ENCODE data around the gene IFT88. TPM values are rescaled to one million over a fixed set of nuclear protein-coding genes. Genes with fewer than 3 reads are reported as not detected.

IFT88 gene
- total and polyA plus RNA-seq, 9 of the 15 experiments (the other 6 are each of a cell fraction or from before 2014, with no cell fraction given), result 8.3 to 13.5 (median 10.0) TPM

- no peak for TF ChIP-seq DEAF1 (CRISPR knock-in tag; IDR thresholded peaks at IDR 0.05)
- TF ChIP-seq RFX1 (IDR thresholded peaks at IDR 0.05), result peak; percentile 82
- no peak for TF ChIP-seq ZNF280A (IDR thresholded peaks at IDR 0.05; ENCODE audit: low read depth, partially characterized antibody)
- no peak for TF ChIP-seq SOX6 (IDR thresholded peaks at IDR 0.05)
- peak; percentile 63; the same call in 1 of the 2 replicates for TF ChIP-seq HNRNPL (IDR thresholded peaks at IDR 0.05; ENCODE audit: low read depth, low read length)
- TF ChIP-seq GABPA (tag; conservative IDR thresholded peaks at IDR 0.05; ENCODE audit: low read depth), result peak; percentile 92
- no peak for TF ChIP-seq HNRNPK (IDR thresholded peaks at IDR 0.05; ENCODE audit: low read depth, low read length, poor library complexity, severe bottlenecking)
- TF ChIP-seq TAF1 (IDR thresholded peaks at IDR 0.05; ENCODE audit: control insufficient read depth, extremely low read depth, insufficient read depth, low read length, severe bottlenecking), result peak; percentile 39
- peak; percentile 87; the same call in 1 of the 2 replicates for TF ChIP-seq NKRF (IDR thresholded peaks at IDR 0.05; ENCODE audit: borderline replicate concordance)
- peak; percentile 69 for TF ChIP-seq PCBP1 (IDR thresholded peaks at IDR 0.05; ENCODE audit: low read depth, low read length, poor library complexity, severe bottlenecking)
- no peak for TF ChIP-seq THRA (IDR thresholded peaks at IDR 0.05)
- TF ChIP-seq RUNX1 (IDR thresholded peaks at IDR 0.05; ENCODE audit: low read depth), result no peak
- TF ChIP-seq XRCC5 (IDR thresholded peaks at IDR 0.05; ENCODE audit: low read depth, low read length), result no peak
- TF ChIP-seq ZFX (CRISPR knock-in tag; IDR thresholded peaks at IDR 0.05), result peak; percentile 91
- TF ChIP-seq E2F6 (IDR thresholded peaks at IDR 0.05; ENCODE audit: borderline replicate concordance in 1 of 2, extremely low read depth in 1 of 2, insufficient read depth in 1 of 2, insufficient read length in 1 of 2, low read depth in 1 of 2, low read length in 1 of 2, poor library complexity in 1 of 2, severe bottlenecking in 1 of 2), result peak; percentile 35 to 39
- no peak for TF ChIP-seq GTF2F1 (IDR thresholded peaks at IDR 0.05; ENCODE audit: low read depth, low read length)
- peak; percentile 54; the same call in 1 of the 2 replicates for TF ChIP-seq CTBP1 (IDR thresholded peaks at IDR 0.05; ENCODE audit: borderline replicate concordance)
Observed at GRCh38 chr13:20566898-20567874, at the start of gene IFT88 (continued).

All from K562 (cell line).